ENCODE data around the gene PDIA3.
A peak's percentile ranks its signal among the peaks of the same experiment; 100 is the strongest.

The PDIA3 gene

GRCh38 chr15:43775411-43775965 lies 29.2 kb downstream of the PDIA3 start:
- in situ Hi-C loops (cut with HindIII; ENCODE audit: low pct_ligation_motif_present, low sequenced_read_pairs): no loop called here
- H3K27me3 ChIP-seq (replicated peaks): no peaks in the 10 kb centered on the region
- H3K36me3 ChIP-seq (replicated peaks): peaks cover 41% of the 10 kb centered on the region
- H3K27ac ChIP-seq: no peak overlapping the region
- peak; percentile 35 for DNase-seq
- peak; percentile 62 for TF ChIP-seq CTCF (IDR thresholded peaks at IDR 0.05; ENCODE audit: low read depth, low read length, missing control alignments)
- H3K4me3 ChIP-seq (ENCODE audit: low read depth, low read length): no peak overlapping the region

- no peak for DNase-seq
- Histone ChIP-seq H3K27me3 (replicated peaks) (no peaks in the 10 kb centered on the region), H3K36me3 (replicated peaks) (peaks cover 35% of the 10 kb centered on the region), H3K27ac (no peak overlapping the region), H3K4me3 (ENCODE audit: low read depth, low read length) (peak overlapping the region; percentile 61)
- no peak for TF ChIP-seq CTCF (IDR thresholded peaks at IDR 0.05; ENCODE audit: low read depth, low read length, missing control alignments)
- in situ Hi-C loops (cut with HindIII; ENCODE audit: low pct_ligation_motif_present, low sequenced_read_pairs): no loop called here
These were observed 30.0 kb downstream of the PDIA3 start for GRCh38 chr15:43776101-43776717.

DNA sequence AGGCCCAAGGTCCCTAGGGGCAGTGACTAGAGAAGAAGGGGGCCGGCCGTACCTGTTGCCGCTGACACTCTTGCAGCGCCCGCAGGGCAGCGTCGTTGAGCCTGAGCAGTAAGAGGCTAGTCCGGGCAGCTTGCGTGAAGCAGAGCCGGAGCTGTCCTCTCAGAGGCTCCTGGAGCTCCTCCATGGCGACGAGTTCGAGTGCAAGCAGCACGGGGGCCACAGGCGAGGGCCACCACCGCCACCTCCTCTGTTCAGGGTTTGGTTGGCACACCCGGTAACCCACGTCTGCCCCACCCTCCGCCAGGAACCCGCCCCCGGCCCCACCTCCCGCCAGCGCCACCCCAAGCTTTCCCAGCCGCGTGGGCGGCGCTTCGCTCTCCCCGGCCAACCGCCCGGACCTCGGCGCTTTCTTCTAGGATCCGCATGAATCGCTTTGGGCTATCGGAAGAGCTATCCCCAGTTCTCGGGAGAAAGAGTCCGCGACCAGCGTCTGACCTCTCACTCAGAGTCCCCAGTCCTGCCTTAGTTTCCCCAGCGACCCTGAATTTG lies 30.6 kb downstream of the PDIA3 start, which contains the start of gene ELL3:
TSS of gene ELL3 (minus strand) at position 249 of the 549 bp plus-strand sequence. CDS start at position 184, 65 bp downstream.
- H3K27me3 ChIP-seq (replicated peaks): no peaks in the 10 kb centered on the region
- in situ Hi-C loops (cut with HindIII; ENCODE audit: low pct_ligation_motif_present, low sequenced_read_pairs): no loop called here
- peak; percentile 47 for DNase-seq
- TF ChIP-seq CTCF (IDR thresholded peaks at IDR 0.05; ENCODE audit: low read depth, low read length, missing control alignments): no peak
- H3K4me3 ChIP-seq (ENCODE audit: low read depth, low read length): peak within 1 kb of the TSS; percentile 61
- peaks cover 30% of the 10 kb centered on the region for H3K36me3 ChIP-seq (replicated peaks)
- H3K27ac ChIP-seq: no peak within 1 kb of the TSS

GRCh38 chr15:43777267-43777914 lies 31.2 kb downstream of the PDIA3 start:
- DNase-seq: peak; percentile 49
- Histone ChIP-seq H3K36me3 (replicated peaks) (peaks cover 24% of the 10 kb centered on the region), H3K27ac (no peak overlapping the region), H3K4me3 (ENCODE audit: low read depth, low read length) (peak overlapping the region; percentile 61), H3K27me3 (replicated peaks) (no peaks in the 10 kb centered on the region)
- in situ Hi-C loops (cut with HindIII; ENCODE audit: low pct_ligation_motif_present, low sequenced_read_pairs): no loop called here
- peak; percentile 90 for TF ChIP-seq CTCF (IDR thresholded peaks at IDR 0.05; ENCODE audit: low read depth, low read length, missing control alignments)

GRCh38 chr15:43779016-43779415 lies 32.8 kb downstream of the PDIA3 start:
- peaks cover 8% of the 10 kb centered on the region for H3K36me3 ChIP-seq (replicated peaks)
- no peaks in the 10 kb centered on the region for H3K27me3 ChIP-seq (replicated peaks)
- no peak overlapping the region for H3K4me3 ChIP-seq (ENCODE audit: low read depth, low read length)
- no peak for DNase-seq
- H3K27ac ChIP-seq: no peak overlapping the region
- no peak for TF ChIP-seq CTCF (IDR thresholded peaks at IDR 0.05; ENCODE audit: low read depth, low read length, missing control alignments)
- in situ Hi-C loops (cut with HindIII; ENCODE audit: low pct_ligation_motif_present, low sequenced_read_pairs): no loop called here
